HT1080 (cell line): Measurements from ENCODE around the gene CSTPP1. TPM values are rescaled to one million over a fixed set of nuclear protein-coding genes. Genes with fewer than 3 reads are reported as not detected.
"Not testable (repeated sequence)": the region's sequence is repeated elsewhere in the genome, so short reads cannot be mapped to it uniquely, and the experiment has no call there.

Experiments used
- DNase-seq: peaks from one replicate; pipeline ENCODE4 v3.0.0-alpha.2; 2015; ENCODE audit warnings: low read depth
- total RNA-seq: library from RNA; depleted of rRNA; stranded (reverse); fragments of >200 nt; shearing (Covaris generic); gene quantifications from 2 replicates; pipeline ENCODE4 v1.2.3, GENCODE V29; 2014

Gene CSTPP1
- total RNA-seq, 1 experiment from 2014 or later = 16.2 TPM

- DNase-seq = not testable (repeated sequence)
These were observed 160.3 kb downstream of the CSTPP1 start for GRCh38 chr11:47096871-47097270.

- DNase-seq = not testable (repeated sequence)
These were observed 161.7 kb downstream of the CSTPP1 start for GRCh38 chr11:47098223-47098622.

GRCh38 chr11:47099214-47099917 lies 162.8 kb downstream of the CSTPP1 start:
- DNase-seq = no peak

GRCh38 chr11:47099918-47100315 lies 163.4 kb downstream of the CSTPP1 start:
- no peak for DNase-seq

GRCh38 chr11:47101406-47101805 lies 164.8 kb downstream of the CSTPP1 start:
- DNase-seq = no peak

GRCh38 chr11:47104261-47104950 lies 167.8 kb downstream of the CSTPP1 start:
- no peak for DNase-seq

GRCh38 chr11:47105541-47105940 lies 169.0 kb downstream of the CSTPP1 start:
- no peak for DNase-seq

- no peak for DNase-seq
These were observed 169.4 kb downstream of the CSTPP1 start for GRCh38 chr11:47105974-47106373.

GRCh38 chr11:47106798-47107411 lies 170.3 kb downstream of the CSTPP1 start:
- DNase-seq = no peak

GRCh38 chr11:47107744-47108143 lies 171.2 kb downstream of the CSTPP1 start:
- no peak for DNase-seq

- no peak for DNase-seq
These were observed 171.7 kb downstream of the CSTPP1 start for GRCh38 chr11:47108214-47108613.

GRCh38 chr11:47109051-47109726 lies 172.6 kb downstream of the CSTPP1 start:
- DNase-seq = no peak

GRCh38 chr11:47109727-47110246 lies 173.2 kb downstream of the CSTPP1 start:
- no peak for DNase-seq

- DNase-seq = no peak
These were observed 174.8 kb downstream of the CSTPP1 start for GRCh38 chr11:47111318-47111804.

GRCh38 chr11:47112941-47113340 lies 176.4 kb downstream of the CSTPP1 start:
- DNase-seq = not testable (repeated sequence)

- not testable (repeated sequence) for DNase-seq
These were observed 182.6 kb downstream of the CSTPP1 start for GRCh38 chr11:47118958-47119688.

- no peak for DNase-seq
These were observed 184.5 kb downstream of the CSTPP1 start for GRCh38 chr11:47121056-47121455.

GRCh38 chr11:47121731-47122130 lies 185.2 kb downstream of the CSTPP1 start:
- DNase-seq = no peak

- DNase-seq = no peak
These were observed 186.5 kb downstream of the CSTPP1 start for GRCh38 chr11:47123094-47123493.

- no peak for DNase-seq
These were observed 188.1 kb downstream of the CSTPP1 start for GRCh38 chr11:47124675-47125074.

- DNase-seq = no peak
These were observed 188.5 kb downstream of the CSTPP1 start for GRCh38 chr11:47125083-47125482.
